CD4-positive, alpha-beta T cell treated with Interleukin-6 at 100 ng/mL for 8 hours (primary cell): ENCODE data around the gene PLCD4.

Source experiments
- DNase-seq: peaks from one replicate; pipeline ENCODE4 v3.0.0-alpha.2; 2020; ENCODE audit warnings: mixed read lengths, low spot score

The PLCD4 gene

GRCh38 chr2:218607436-218608115 lies at the start of gene PLCD4:
Gene PLCD4, plus strand, starts transcription at chr2:218607899. Its CDS starts 7,841 bp downstream, at chr2:218615740.
- DNase-seq: no peak

- no peak for DNase-seq
Observed at GRCh38 chr2:218557941-218558340, 49.8 kb upstream of the PLCD4 start.

DNA sequence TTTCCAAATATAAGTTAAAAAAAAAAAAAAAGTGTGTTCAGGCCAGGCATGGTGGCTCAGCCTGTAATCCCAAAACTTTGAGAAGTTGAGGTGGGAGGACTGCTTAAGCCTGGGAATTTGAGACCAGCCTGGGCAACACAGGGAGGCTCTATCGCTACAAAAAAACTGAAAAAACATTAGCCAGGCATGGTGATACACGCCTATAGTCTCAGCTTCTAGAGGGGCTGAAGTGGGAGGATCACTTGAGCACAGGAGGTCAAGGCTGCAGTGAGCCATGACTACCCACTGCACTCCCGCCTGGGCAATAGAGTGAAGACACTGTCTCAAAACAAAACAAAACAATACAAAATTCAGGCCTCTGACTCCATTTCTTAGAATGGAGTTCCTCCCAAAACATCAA lies 48.7 kb upstream of the PLCD4 start:
- DNase-seq: no peak

GRCh38 chr2:218564056-218564455 lies 43.6 kb upstream of the PLCD4 start:
- DNase-seq: no peak

GRCh38 chr2:218566296-218566695 lies 41.4 kb upstream of the PLCD4 start:
- DNase-seq: no peak

GRCh38 chr2:218567797-218568189 lies 39.9 kb upstream of the PLCD4 start:
- DNase-seq: no peak

DNA sequence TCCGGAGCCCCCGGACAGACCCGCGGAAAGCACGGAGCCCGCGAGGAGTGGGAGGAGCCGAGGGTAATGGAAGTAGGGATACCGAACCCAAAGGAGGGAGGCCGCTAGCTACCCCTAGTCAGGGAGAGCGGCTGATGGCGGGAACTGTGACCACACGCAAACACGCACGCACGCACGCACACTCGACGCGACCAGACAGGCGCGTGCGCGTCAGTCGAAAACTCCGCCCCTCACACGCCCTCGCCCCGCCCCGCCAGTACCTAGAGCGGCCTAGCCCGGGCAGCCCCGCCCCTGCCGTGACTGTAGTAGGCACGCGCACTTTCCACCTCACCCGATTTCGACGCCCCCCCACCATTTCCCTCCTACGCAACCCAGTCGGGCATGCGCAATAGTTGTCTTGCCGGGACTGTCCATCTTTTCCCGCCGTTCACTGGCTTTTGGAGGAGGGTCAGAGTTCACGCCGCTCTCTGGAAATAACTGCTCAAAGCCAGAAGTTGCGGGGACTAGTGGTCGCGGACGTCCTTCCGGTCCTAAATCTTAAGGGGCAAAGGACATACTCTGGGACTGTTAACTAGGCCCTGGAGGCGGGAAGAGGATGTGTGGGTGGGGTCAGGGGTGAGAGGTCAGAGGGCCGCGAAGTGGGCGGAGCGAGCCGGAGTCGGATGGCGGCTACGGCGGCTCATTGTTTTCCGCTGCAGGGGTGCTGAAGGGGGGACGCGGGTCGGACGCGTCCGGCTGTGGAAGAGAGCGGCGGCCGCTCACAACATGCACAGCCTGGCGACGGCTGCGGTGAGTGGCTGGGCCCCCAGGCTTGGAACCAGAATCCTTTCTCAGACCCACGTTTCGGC lies 39.3 kb upstream of the PLCD4 start, which contains the start of the genes CNOT9 and USP37:
CNOT9 (plus strand) TSS at position 650 of the 848 bp plus-strand sequence; CDS start at position 766, 116 bp downstream.
USP37 (minus strand) TSS at position 162 of the 848 bp plus-strand sequence. CDS start 9,698 bp downstream, outside the sequence.
- peak; percentile 99 for DNase-seq

DNA sequence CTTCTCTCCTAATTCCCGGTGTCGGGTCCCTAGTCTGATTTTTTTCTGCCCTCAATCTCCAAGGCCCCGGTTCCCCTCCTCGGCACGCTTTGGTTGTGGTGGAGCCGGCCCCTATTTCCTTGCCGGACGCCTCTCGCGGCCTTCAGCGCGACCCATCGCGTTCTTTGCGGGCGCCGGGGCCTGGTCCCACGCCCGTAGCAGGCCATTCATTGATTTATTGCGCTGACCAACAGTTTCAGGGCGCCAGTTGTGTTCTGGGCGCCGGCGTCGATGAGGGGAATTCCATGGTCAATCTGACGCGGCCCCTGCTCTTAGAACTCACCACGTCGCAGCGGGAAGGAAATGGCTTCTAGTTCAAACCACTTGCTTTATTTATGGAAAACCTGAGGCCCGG lies 38.7 kb upstream of the PLCD4 start:
- peak; percentile 41 for DNase-seq

DNA sequence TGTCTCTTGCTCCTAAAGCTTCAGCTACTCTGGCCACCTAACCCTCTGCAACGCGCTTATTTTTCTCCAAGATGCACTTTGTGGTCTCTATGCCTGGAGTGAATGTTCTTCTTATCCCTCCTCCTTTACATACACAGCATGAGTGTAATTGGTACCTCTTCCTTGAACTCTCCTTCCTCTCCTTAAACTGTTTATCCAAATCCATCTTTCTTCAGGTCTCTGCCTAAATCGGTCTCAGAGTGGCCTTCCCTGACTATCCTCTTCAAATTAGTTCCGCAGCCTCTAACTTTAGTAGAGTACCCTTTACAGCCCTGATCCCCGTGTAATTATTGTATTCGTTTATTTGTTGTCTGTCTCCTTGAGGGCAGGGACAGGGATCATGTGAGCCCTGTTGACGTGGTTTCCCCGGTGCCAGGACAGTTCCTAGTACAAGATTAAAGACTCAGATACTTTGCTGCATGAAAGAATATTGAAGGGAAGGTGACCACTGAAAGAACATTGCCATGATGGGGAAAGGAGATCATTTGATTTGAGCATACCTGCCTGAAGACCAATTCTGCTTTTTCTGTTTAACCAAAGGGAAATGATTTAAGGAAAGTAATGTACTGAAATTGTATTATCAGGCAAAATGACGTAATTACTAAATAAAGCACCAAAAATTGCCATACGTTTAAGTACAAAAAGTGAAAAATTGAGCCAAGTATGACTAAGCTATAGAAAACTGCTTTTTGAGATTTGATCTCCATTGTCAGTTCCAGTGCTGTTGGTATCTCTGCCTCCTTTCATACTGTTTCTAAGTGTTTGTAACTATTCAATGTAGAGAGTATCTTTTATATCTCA lies 37.8 kb upstream of the PLCD4 start:
- DNase-seq: no peak

DNA sequence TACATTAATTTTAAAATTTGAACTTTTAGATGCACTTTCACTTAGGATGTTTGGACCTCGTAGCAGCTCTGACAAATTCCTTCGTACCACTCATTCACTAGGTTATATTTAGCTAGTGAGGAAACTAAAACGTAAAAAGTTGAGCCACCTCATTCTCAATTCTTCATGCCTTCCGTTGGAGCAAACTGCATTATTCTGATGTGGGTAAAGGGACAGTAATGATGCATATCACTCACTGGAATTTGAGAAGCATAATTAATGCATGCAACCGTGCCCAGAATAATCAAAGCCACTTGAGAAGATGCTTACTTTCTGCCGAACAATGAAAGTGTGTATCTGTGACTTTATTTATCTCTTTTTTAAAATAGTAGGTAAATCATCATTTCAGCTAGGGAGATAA lies 36.8 kb upstream of the PLCD4 start:
- DNase-seq: no peak

DNA sequence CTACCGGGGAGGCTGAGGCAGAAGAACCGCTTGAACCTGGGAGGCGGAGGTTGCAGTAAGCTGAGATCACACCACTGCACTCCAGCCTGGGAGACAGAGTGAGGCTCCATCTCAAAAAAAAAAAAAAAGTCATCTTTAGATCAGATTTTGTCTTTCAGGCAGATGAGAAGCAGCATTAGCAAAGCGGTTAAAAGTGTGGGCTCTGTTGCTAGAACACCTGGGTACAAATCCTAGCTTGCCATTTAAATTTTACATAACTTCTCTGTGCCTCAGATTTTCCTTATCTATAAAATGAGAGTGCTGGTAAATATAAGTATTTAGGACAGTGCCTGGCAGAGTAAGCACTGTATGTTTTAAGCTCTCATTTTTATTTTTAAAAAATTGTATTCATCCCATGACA lies 30.8 kb upstream of the PLCD4 start:
- DNase-seq: no peak

DNA sequence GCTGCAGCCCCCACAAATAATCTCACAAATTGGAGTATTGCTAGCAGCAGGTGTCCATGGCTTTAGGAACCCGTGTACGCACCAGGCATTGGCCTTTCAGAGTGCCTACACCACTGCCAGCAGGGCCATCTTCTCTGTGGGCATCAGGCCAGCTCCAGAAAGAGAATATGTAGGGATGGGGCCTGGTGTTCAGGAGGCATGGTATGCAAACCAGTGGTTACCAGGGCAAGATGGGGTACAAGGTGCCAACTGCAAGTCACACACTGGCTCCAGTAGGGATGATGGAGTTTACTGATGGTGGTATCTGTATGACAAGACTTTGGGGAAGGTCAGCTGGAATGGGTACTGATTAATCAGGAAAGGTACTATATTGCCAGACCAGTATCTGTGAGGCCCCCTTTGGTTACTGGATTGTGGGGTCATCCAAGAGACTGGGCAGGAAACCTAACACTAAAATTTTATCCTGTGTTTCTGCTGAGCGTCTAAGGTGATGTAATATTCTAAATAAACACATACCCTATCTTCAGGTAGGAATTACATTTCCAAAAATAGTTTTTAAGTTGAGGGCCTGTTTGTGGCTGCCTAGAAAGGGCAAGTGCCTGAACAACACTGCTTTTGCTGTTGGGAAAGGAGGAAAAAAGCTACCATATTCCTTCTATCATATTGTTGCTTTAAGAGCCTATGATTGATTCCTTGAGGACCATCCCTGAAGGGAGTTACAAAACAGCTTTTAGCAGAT lies 30.0 kb upstream of the PLCD4 start:
- no peak for DNase-seq

DNA sequence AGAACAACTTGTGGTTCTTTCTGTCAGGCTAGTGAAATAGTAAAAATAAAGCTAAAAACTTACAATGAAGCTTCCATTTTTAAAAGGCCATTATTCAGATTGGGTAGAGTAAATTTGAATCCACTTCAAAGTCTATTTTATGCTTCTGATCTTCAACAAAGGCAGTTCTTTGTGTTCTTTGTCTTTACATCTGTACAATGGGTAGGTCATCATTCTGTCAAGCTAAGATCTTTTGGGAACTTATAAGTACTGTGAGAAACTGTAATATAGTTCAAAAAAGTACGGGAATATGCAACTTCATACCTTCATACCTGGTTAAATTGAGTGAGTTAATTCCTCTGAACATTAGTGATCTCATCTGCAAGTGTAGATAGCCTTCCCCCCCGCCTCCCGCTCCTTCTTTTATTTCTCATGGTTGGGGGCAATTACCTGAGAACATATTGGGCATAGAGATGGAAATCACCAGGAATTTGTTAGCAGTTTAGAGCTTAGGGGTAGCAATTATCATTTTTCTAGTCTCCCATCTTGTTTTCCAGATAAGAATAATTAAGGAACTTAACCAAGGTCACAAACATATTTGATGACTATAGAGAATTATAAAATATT lies 29.3 kb upstream of the PLCD4 start:
- DNase-seq: no peak

GRCh38 chr2:218582076-218582475 lies 25.6 kb upstream of the PLCD4 start:
- no peak for DNase-seq

GRCh38 chr2:218583983-218584850 lies 23.5 kb upstream of the PLCD4 start:
- DNase-seq: no peak

GRCh38 chr2:218585541-218585940 lies 22.2 kb upstream of the PLCD4 start:
- no peak for DNase-seq

GRCh38 chr2:218605432-218605831 lies 2.3 kb upstream of the PLCD4 start:
- DNase-seq: no peak

GRCh38 chr2:218615868-218616315 lies 8.2 kb downstream of the PLCD4 start:
- DNase-seq: no peak

GRCh38 chr2:218618102-218618860 lies 10.6 kb downstream of the PLCD4 start:
- DNase-seq: no peak
